Measurements from ENCODE around the gene TPST2.

The TPST2 gene

DNA sequence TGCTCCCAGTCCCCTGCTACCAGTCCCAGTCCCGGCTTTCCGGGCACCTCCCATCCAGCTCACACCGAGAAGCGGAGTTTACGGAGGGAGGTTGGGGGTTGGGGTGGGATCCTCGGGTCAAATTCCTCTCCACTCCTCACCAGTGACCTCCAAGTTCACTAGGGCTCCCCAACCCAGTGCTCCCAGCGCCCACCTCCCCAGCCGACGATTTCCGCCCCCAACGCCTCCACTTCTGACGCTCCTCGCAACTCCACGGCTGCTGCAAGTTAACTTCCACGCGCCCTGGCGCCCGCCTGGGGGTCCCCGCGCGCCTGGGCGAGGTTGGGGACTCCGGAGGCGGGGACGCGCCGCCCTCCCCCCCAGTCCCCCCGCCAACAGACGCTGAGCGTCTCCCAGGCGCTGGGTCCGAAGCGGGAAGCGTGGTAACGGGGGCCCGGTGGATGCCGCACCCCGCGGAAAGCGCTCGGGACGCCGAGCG is 526 bp downstream of the TPST2 start:
- Mint-ChIP-seq H3K4me3 (peak overlapping the region; percentile 83 to 87 (median 86)), H3K36me3 (ENCODE audit: low read depth) (peaks cover 4% of the 10 kb centered on the region), H3K4me1 (peaks cover 16% of the 10 kb centered on the region), H3K9me3 (no peaks in the 10 kb centered on the region), H3K27me3 (ENCODE audit: low read depth) (peaks cover 27% of the 10 kb centered on the region), H3K27ac (peak overlapping the region in 1 of 3 experiments; percentile 41)
- TF ChIP-seq, protein P1, sequence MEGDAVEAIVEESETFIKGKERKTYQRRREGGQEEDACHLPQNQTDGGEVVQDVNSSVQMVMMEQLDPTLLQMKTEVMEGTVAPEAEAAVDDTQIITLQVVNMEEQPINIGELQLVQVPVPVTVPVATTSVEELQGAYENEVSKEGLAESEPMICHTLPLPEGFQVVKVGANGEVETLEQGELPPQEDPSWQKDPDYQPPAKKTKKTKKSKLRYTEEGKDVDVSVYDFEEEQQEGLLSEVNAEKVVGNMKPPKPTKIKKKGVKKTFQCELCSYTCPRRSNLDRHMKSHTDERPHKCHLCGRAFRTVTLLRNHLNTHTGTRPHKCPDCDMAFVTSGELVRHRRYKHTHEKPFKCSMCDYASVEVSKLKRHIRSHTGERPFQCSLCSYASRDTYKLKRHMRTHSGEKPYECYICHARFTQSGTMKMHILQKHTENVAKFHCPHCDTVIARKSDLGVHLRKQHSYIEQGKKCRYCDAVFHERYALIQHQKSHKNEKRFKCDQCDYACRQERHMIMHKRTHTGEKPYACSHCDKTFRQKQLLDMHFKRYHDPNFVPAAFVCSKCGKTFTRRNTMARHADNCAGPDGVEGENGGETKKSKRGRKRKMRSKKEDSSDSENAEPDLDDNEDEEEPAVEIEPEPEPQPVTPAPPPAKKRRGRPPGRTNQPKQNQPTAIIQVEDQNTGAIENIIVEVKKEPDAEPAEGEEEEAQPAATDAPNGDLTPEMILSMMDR (IDR thresholded peaks at IDR 0.05; ENCODE audit: unreplicated experiment in 3 of 3) = no peak

DNA sequence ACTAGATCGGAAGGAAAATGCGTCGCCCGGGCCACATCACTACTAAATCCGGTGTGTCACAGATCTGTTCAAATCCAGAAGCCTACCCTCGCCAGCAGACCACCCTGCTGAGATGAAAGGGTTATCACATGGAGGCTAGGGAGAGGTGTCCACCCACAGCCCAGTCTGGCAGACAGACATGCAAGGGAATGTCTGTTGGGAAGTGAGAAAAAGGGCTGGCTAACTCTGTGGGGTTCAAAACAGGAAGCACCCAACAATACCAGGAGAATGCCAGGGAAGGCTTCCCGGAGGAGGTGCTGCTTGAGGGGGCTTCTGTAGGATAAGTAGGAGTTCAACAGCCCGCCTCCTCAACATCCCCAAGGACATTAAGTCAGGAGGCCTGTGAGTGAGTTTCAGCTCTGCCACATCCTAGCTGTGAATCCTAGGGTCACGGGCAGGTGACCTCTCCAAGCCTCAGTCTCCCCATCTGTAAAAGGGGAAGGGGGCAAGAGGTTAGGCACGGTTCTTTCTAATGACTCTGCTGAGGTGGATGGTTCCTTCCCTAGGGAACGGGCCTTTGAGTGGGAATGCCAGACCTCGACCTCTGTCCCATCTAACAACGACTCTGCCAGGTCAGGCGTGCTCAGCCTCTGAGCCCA is 1.1 kb downstream of the TPST2 start:
- H3K4me1 Mint-ChIP-seq = peaks cover 16% of the 10 kb centered on the region
- H3K27me3 Mint-ChIP-seq (ENCODE audit: low read depth) = peaks cover 27% of the 10 kb centered on the region
- TF ChIP-seq, protein P1 (IDR thresholded peaks at IDR 0.05; ENCODE audit: unreplicated experiment in 3 of 3) = no peak
- H3K36me3 Mint-ChIP-seq (ENCODE audit: low read depth) = peaks cover 4% of the 10 kb centered on the region
- H3K9me3 Mint-ChIP-seq = no peaks in the 10 kb centered on the region
- H3K27ac Mint-ChIP-seq = peak overlapping the region in 2 of 3 experiments; percentile 41 to 43
- peak overlapping the region; percentile 83 to 87 (median 86) for H3K4me3 Mint-ChIP-seq

DNA sequence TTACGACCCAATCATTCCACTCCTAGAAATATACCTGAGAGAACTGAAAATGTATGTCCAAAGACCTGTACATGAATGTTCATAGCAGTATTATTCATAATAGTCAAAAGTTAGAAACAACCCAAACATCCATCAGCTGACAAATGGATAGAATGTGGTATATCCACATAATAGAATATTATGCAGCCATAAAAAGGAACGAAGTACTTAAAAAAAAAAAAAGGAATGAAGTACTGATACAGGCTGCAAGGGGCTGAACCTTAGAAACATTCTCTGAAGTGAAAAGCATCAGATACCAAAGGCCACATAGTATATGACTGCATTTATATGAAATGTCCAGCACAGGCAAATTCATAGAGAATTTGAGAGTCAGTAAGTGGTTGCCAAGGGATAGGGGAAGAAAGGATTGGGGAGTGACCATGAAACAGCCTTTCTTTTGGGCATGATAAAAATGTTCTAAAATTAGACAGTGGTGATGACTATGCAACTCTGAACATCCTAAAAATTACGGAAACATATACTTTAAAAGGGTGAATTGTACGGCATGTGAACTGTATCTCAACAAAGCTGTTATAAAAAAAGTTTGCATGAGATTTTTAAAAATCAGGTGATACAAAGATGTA is 1.8 kb downstream of the TPST2 start:
- Mint-ChIP-seq H3K36me3 (ENCODE audit: low read depth) (peaks cover 4% of the 10 kb centered on the region), H3K27me3 (ENCODE audit: low read depth) (peaks cover 25% of the 10 kb centered on the region), H3K9me3 (no peaks in the 10 kb centered on the region), H3K4me3 (peak overlapping the region; percentile 83 to 87 (median 86)), H3K27ac (peak overlapping the region in 1 of 3 experiments; percentile 43), H3K4me1 (peaks cover 16% of the 10 kb centered on the region)
- TF ChIP-seq, protein P1 (IDR thresholded peaks at IDR 0.05; ENCODE audit: unreplicated experiment in 3 of 3) = no peak

DNA sequence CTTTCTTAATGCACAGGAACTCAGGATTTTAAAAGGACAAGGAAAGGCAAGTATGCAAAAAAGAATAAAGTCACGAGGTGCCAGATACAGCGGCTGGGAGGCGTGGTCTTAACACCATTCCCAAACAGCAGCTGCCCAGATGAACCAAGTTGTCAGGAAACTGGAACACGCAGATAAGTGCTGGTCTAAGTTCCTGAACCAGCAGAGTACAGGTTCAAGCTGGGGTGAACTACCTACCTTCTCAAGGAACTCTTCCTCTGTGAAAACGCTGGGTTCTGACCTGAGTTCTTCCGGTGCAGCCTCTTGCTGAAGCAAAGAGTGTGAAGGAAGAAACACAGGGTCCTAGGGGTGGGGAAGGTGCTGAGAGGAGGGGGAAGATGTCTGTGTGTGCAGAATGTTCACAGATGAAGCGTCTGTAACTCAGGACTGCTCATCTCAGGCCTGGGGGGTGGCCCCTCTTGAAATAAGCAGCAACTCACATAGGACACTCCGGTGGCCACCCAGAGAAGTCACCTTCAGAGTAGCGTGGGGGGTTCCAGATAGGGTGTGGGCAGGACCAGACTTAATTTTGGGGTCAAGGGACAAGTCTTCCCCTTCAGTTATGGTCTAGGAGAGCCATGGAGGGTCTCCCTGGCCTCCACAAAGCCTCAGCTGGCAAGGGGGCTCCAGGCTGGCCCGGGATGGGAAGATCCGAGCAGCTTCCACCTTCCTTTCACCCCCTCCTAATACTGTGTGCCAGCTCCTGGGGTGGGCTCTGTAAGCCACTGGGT is 3.2 kb downstream of the TPST2 start:
- TF ChIP-seq, protein P1 (IDR thresholded peaks at IDR 0.05; ENCODE audit: unreplicated experiment in 3 of 3) = no peak
- Mint-ChIP-seq H3K4me1 (peaks cover 16% of the 10 kb centered on the region), H3K36me3 (ENCODE audit: low read depth) (peaks cover 8% of the 10 kb centered on the region), H3K9me3 (no peaks in the 10 kb centered on the region), H3K27ac (peak overlapping the region in 1 of 3 experiments; percentile 51), H3K27me3 (ENCODE audit: low read depth) (peaks cover 11% of the 10 kb centered on the region), H3K4me3 (peak overlapping the region in 2 of 3 experiments; percentile 35 to 58)

DNA sequence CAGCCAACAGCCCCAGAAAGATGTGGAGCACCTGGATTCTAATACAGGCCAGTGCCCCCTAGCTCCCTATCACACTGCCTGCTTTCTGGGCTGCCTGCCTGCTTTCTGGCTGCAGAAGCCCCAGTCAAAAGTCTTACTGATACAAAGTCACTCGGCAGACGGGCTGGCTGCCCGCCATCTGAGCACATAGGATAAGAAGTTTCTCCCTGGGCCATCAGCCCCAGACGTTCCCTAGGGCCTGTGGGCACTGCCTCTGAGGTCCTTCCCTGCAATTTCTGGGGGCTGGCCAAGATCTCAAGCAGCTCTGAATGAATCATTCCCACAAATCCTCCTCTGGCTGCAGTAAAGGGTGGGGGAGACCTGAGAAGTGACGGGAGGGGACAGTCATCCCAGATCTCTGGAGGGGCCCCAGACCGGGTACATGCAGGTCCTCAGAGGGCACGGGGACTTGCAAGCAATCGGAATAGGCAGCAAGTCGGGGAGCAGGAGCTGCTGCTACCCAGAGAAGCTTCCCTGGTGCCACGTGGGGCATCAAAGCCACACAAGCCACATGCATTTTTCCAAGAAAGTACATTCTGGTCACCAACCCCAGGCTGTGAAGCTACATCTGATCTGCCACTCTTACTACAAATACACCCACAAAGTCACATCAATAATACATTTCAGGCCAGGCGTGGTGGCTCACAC is 4.7 kb downstream of the TPST2 start:
- H3K9me3 Mint-ChIP-seq = no peaks in the 10 kb centered on the region
- peaks cover 8% of the 10 kb centered on the region for H3K36me3 Mint-ChIP-seq (ENCODE audit: low read depth)
- H3K4me1 Mint-ChIP-seq = peaks cover 12% of the 10 kb centered on the region
- H3K27me3 Mint-ChIP-seq (ENCODE audit: low read depth) = peaks cover 8% of the 10 kb centered on the region
- H3K27ac Mint-ChIP-seq = peak overlapping the region in 2 of 3 experiments; percentile 62 to 68
- TF ChIP-seq, protein P1 (IDR thresholded peaks at IDR 0.05; ENCODE audit: unreplicated experiment in 3 of 3) = no peak
- H3K4me3 Mint-ChIP-seq = peak overlapping the region in 1 of 3 experiments; percentile 30

Data from nephron (organoid).